HepG2 (cell line): ENCODE data around the gene CYP11A1.

Experiments
- EZH2 ChIP-seq: conservative IDR thresholded peaks from 2 replicates; pipeline ENCODE4 v1.6.1; 2012; ENCODE audit warnings: mild to moderate bottlenecking, low read depth, low read length, moderate library complexity
- FOSL1 ChIP-seq: sonication (generic); formaldehyde crosslinking; IDR thresholded peaks from 2 replicates; pipeline ENCODE4 v1.9.0; 2021; ENCODE audit warnings: missing genetic modification reagents, borderline replicate concordance
- KDM5A ChIP-seq: fragments of 200-600 bp; sonication (generic); IDR thresholded peaks from 2 replicates; pipeline ENCODE4 v1.7.0; 2018; ENCODE audit warnings: antibody characterized with exemption, mild to moderate bottlenecking, low read length, borderline replicate concordance
- RNF2 ChIP-seq: fragments of 450-650 bp; conservative IDR thresholded peaks from 2 replicates; pipeline ENCODE4 v1.6.1; 2016; ENCODE audit warnings: low read depth
- ZBTB21 ChIP-seq: sonication (generic); formaldehyde crosslinking; IDR thresholded peaks from 2 replicates; pipeline ENCODE4 v1.4.0; 2020; ENCODE audit warnings: missing genetic modification reagents
- TF ChIP-seq, protein P1 (sequence below): sonication (generic); formaldehyde crosslinking; IDR thresholded peaks from 2 replicates; pipeline ENCODE4 v1.4.0; 2020; ENCODE audit warnings: missing genetic modification reagents
- TF ChIP-seq, protein P2 (sequence below): IDR thresholded peaks from 2 replicates; pipeline ENCODE4 v1.6.1; 2016
- TF ChIP-seq, protein P3 (sequence below): sonication (generic); formaldehyde crosslinking; IDR thresholded peaks from 2 replicates; pipeline ENCODE4 v1.4.0; 2020; ENCODE audit warnings: low read depth, missing genetic modification reagents

DNA sequence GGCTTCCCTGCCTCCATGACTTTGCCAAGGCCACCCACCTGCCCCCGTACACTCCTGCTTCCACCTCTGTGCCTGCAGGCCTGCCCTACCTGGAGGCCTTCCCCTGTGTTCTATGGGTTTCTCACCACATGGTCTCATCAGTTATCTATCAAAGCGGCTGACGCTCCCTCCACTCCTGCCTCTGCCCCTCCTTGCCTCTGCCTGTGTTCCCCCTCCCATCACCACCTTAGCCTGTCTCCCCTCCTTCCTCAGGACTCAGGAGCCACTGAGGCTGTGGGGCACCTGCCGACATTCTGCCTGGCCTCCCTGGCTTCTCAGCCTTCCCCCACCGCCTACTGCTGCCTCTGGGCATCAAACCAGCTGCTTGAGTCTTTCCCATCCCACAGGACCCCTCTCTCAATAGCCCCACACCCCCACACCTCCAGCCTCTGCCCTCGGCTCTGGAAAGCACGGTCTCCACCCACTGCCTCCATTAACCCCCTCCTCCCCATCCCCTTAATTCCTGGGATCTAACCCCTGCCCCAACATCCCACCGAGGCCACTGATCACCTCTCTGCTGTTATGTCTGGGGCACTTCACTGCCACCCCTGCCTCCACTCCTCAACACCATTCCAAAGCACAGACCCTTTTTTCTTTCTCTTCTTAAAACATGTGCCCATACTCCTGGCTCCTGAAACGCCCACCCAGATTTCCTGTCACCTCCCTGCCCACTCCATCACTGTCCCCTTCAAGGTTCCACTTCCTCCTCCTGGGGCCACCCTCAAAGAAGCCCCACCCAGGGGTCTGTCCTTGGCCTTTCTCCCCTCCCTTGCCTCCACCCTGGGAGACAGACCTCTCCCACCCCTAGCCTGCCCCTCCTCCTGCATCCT is 24.4 kb upstream of the CYP11A1 start:
- TF ChIP-seq, protein P1, sequence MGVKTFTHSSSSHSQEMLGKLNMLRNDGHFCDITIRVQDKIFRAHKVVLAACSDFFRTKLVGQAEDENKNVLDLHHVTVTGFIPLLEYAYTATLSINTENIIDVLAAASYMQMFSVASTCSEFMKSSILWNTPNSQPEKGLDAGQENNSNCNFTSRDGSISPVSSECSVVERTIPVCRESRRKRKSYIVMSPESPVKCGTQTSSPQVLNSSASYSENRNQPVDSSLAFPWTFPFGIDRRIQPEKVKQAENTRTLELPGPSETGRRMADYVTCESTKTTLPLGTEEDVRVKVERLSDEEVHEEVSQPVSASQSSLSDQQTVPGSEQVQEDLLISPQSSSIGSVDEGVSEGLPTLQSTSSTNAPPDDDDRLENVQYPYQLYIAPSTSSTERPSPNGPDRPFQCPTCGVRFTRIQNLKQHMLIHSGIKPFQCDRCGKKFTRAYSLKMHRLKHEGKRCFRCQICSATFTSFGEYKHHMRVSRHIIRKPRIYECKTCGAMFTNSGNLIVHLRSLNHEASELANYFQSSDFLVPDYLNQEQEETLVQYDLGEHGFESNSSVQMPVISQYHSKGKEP (CRISPR knock-in tag), result no peak
- TF ChIP-seq, protein P2, sequence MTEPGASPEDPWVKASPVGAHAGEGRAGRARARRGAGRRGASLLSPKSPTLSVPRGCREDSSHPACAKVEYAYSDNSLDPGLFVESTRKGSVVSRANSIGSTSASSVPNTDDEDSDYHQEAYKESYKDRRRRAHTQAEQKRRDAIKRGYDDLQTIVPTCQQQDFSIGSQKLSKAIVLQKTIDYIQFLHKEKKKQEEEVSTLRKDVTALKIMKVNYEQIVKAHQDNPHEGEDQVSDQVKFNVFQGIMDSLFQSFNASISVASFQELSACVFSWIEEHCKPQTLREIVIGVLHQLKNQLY (CRISPR knock-in tag), result no peak
- TF ChIP-seq, protein P3, sequence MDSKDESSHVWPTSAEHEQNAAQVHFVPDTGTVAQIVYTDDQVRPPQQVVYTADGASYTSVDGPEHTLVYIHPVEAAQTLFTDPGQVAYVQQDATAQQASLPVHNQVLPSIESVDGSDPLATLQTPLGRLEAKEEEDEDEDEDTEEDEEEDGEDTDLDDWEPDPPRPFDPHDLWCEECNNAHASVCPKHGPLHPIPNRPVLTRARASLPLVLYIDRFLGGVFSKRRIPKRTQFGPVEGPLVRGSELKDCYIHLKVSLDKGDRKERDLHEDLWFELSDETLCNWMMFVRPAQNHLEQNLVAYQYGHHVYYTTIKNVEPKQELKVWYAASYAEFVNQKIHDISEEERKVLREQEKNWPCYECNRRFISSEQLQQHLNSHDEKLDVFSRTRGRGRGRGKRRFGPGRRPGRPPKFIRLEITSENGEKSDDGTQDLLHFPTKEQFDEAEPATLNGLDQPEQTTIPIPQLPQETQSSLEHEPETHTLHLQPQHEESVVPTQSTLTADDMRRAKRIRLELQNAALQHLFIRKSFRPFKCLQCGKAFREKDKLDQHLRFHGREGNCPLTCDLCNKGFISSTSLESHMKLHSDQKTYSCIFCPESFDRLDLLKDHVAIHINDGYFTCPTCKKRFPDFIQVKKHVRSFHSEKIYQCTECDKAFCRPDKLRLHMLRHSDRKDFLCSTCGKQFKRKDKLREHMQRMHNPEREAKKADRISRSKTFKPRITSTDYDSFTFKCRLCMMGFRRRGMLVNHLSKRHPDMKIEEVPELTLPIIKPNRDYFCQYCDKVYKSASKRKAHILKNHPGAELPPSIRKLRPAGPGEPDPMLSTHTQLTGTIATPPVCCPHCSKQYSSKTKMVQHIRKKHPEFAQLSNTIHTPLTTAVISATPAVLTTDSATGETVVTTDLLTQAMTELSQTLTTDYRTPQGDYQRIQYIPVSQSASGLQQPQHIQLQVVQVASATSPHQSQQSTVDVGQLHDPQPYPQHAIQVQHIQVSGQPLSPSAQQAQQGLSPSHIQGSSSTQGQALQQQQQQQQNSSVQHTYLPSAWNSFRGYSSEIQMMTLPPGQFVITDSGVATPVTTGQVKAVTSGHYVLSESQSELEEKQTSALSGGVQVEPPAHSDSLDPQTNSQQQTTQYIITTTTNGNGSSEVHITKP (CRISPR knock-in tag), result no peak
- TF ChIP-seq FOSL1 (CRISPR knock-in tag) (no peak), ZBTB21 (no peak), KDM5A (no peak), EZH2 (no peak), RNF2 (no peak)
